GM12864 (cell line): ENCODE measurements around the gene TIGD2.
A peak's percentile ranks its signal among the peaks of the same experiment; 100 is the strongest.

ENCODE experiments used
- DNase-seq: peaks from one replicate; pipeline ENCODE4 v3.0.0-alpha.2; 2011; ENCODE audit warnings: low read depth
- H3K4me3 ChIP-seq: 2 replicates; pipeline ENCODE4 v1.5.1; 2011; ENCODE audit warnings: mild to moderate bottlenecking, low read depth, low read length, control low read depth
- CTCF ChIP-seq: IDR thresholded peaks from 2 replicates; pipeline ENCODE4 v1.5.1; 2011; ENCODE audit warnings: low read depth, mild to moderate bottlenecking, moderate library complexity, low read length, control low read depth, inconsistent platforms; ENCODE audit errors: missing control alignments

TIGD2 gene

GRCh38 chr4:89077761-89078160 is 33.6 kb upstream of the TIGD2 start:
- no peak overlapping the region for H3K4me3 ChIP-seq
- DNase-seq = no peak
- no peak for TF ChIP-seq CTCF

GRCh38 chr4:89078300-89078699 is 33.0 kb upstream of the TIGD2 start:
- H3K4me3 ChIP-seq = no peak overlapping the region
- TF ChIP-seq CTCF = no peak
- DNase-seq = no peak

- no peak for DNase-seq
- H3K4me3 ChIP-seq = no peak overlapping the region
- no peak for TF ChIP-seq CTCF
These were observed 12.3 kb upstream of the TIGD2 start for GRCh38 chr4:89099034-89099433.

GRCh38 chr4:89099471-89099870 is 11.9 kb upstream of the TIGD2 start:
- DNase-seq = no peak
- no peak for TF ChIP-seq CTCF
- no peak overlapping the region for H3K4me3 ChIP-seq

GRCh38 chr4:89100853-89101252 is 10.5 kb upstream of the TIGD2 start:
- no peak for DNase-seq
- H3K4me3 ChIP-seq = no peak overlapping the region; the same call in 1 of the 2 replicates
- TF ChIP-seq CTCF = no peak

GRCh38 chr4:89101256-89102161 is 9.8 kb upstream of the TIGD2 start:
- DNase-seq = peak; percentile 51
- H3K4me3 ChIP-seq = no peak overlapping the region; the same call in 1 of the 2 replicates
- TF ChIP-seq CTCF = no peak

GRCh38 chr4:89105726-89106125 is 5.6 kb upstream of the TIGD2 start:
- TF ChIP-seq CTCF = no peak
- no peak for DNase-seq
- no peak overlapping the region for H3K4me3 ChIP-seq
